Ishikawa (cell line): ENCODE data around the gene HNRNPDL.

Experiments
- CEBPB ChIP-seq: IDR thresholded peaks from 2 replicates; pipeline ENCODE4 v1.6.1; 2012
- CREB1 ChIP-seq: IDR thresholded peaks from 2 replicates; pipeline ENCODE4 v1.6.1; 2012; ENCODE audit warnings: low read depth
- EGR1 ChIP-seq: IDR thresholded peaks from 2 replicates; pipeline ENCODE4 v1.6.1; 2012
- EP300 ChIP-seq: IDR thresholded peaks from 2 replicates; pipeline ENCODE4 v1.6.1; 2012; ENCODE audit warnings: borderline replicate concordance
- FOXM1 ChIP-seq: IDR thresholded peaks from 2 replicates; pipeline ENCODE4 v1.6.1; 2012; ENCODE audit warnings: low read depth, borderline replicate concordance
- MAX ChIP-seq: IDR thresholded peaks from 2 replicates; pipeline ENCODE4 v1.6.1; 2012
- NFIC ChIP-seq: IDR thresholded peaks from 2 replicates; pipeline ENCODE4 v1.6.1; 2012
- RAD21 ChIP-seq: IDR thresholded peaks from 2 replicates; pipeline ENCODE4 v1.6.1; 2012; ENCODE audit warnings: low read depth
- REST ChIP-seq: IDR thresholded peaks from 2 replicates; pipeline ENCODE4 v1.6.1; 2012; ENCODE audit warnings: low read depth, mild to moderate bottlenecking
- TAF1 ChIP-seq: IDR thresholded peaks from 2 replicates; pipeline ENCODE4 v1.6.1; 2012; ENCODE audit warnings: low read depth, mild to moderate bottlenecking
- TCF12 ChIP-seq: IDR thresholded peaks from 2 replicates; pipeline ENCODE4 v1.6.1; 2012; ENCODE audit warnings: low read depth
- TEAD4 ChIP-seq: IDR thresholded peaks from 2 replicates; pipeline ENCODE4 v1.6.1; 2012
- USF1 ChIP-seq: IDR thresholded peaks from 2 replicates; pipeline ENCODE4 v1.6.1; 2012
- YY1 ChIP-seq: IDR thresholded peaks from 2 replicates; pipeline ENCODE4 v1.6.1; 2012; ENCODE audit warnings: low read depth
- ZBTB7A ChIP-seq: IDR thresholded peaks from 2 replicates; pipeline ENCODE4 v1.6.1; 2012; ENCODE audit warnings: low read depth

Gene HNRNPDL

GRCh38 chr4:82434949-82435348, 4.7 kb upstream of the HNRNPDL start:
- no peak for TF ChIP-seq TAF1
- TF ChIP-seq YY1: no peak
- TF ChIP-seq EP300: no peak
- no peak for TF ChIP-seq CEBPB
- no peak for TF ChIP-seq MAX
- TF ChIP-seq REST: no peak
- TF ChIP-seq NFIC: no peak
- no peak for TF ChIP-seq RAD21
- TF ChIP-seq FOXM1: no peak
- TF ChIP-seq ZBTB7A: no peak
- no peak for TF ChIP-seq EGR1
- no peak for TF ChIP-seq USF1
- no peak for TF ChIP-seq TEAD4
- no peak for TF ChIP-seq CREB1
- TF ChIP-seq TCF12: no peak

GRCh38 chr4:82433791-82434190, 3.5 kb upstream of the HNRNPDL start:
- TF ChIP-seq NFIC (no peak), CREB1 (no peak), TAF1 (no peak), REST (no peak), MAX (no peak), EP300 (no peak), TCF12 (no peak), FOXM1 (no peak)

GRCh38 chr4:82432596-82432995, 2.3 kb upstream of the HNRNPDL start:
- TF ChIP-seq USF1: no peak
- TF ChIP-seq TAF1: no peak
- TF ChIP-seq CREB1: no peak
- no peak for TF ChIP-seq EP300
- no peak for TF ChIP-seq YY1
- no peak for TF ChIP-seq NFIC
- no peak for TF ChIP-seq ZBTB7A
- no peak for TF ChIP-seq RAD21
- TF ChIP-seq CEBPB: no peak
- TF ChIP-seq MAX: no peak
- no peak for TF ChIP-seq TCF12
- TF ChIP-seq TEAD4: no peak
- TF ChIP-seq REST: no peak
- no peak for TF ChIP-seq EGR1

GRCh38 chr4:82431831-82432230, 1.6 kb upstream of the HNRNPDL start:
- TF ChIP-seq NFIC: no peak
- no peak for TF ChIP-seq TAF1
- no peak for TF ChIP-seq YY1
- no peak for TF ChIP-seq USF1
- no peak for TF ChIP-seq ZBTB7A
- no peak for TF ChIP-seq FOXM1
- TF ChIP-seq EP300: no peak
- TF ChIP-seq RAD21: no peak
- TF ChIP-seq CEBPB: no peak
- TF ChIP-seq REST: no peak
- TF ChIP-seq TCF12: no peak
- no peak for TF ChIP-seq EGR1
- no peak for TF ChIP-seq TEAD4
- no peak for TF ChIP-seq CREB1
- TF ChIP-seq MAX: no peak
